Measurements from ENCODE around the gene SEMA3F. TPM values are rescaled to one million over a fixed set of nuclear protein-coding genes. Genes with fewer than 3 reads are reported as not detected.

Gene SEMA3F
- under 1 TPM in 1 of 2 experiments, not detected in 1; 0.15 TPM for total RNA-seq

GRCh38 chr3:50154840-50155490 is at the start of gene SEMA3F:
SEMA3F (plus strand) TSS chr3:50155324; CDS start chr3:50159623, 4,299 bp downstream.
- Mint-ChIP-seq H3K4me3 (peak within 1 kb of the TSS; percentile 67), H3K27ac (no peak within 1 kb of the TSS), H3K27me3 (peaks cover 42% of the 10 kb centered on the region), H3K9me3 (no peaks in the 10 kb centered on the region), H3K4me1 (peaks cover 10% of the 10 kb centered on the region), H3K36me3 (ENCODE audit: low read depth) (no peaks in the 10 kb centered on the region)
- peak; percentile 75 for DNase-seq
- POLR2A ChIA-PET: interaction anchor here (0.9 kb wide), 1 partner anchor 11 kb away, joined by 3 read pairs; no protein-coding TSS in a partner anchor
- CTCF ChIA-PET: no interaction called here

- CTCF ChIA-PET: interaction anchor here (0.7 to 2.0 kb wide), 5 partner anchors 8 to 1311 kb away, joined by 3 to 10 read pairs (median 3); partner anchors contain the start of gene RBM6
- H3K4me3 Mint-ChIP-seq: no peak overlapping the region
- H3K27ac Mint-ChIP-seq: no peak overlapping the region
- peaks cover 85% of the 10 kb centered on the region for H3K36me3 Mint-ChIP-seq (ENCODE audit: low read depth)
- POLR2A ChIA-PET: interaction anchor here (1.1 kb wide), 1 partner anchor 22 kb away, joined by 3 read pairs; no protein-coding TSS in a partner anchor
- H3K27me3 Mint-ChIP-seq: no peaks in the 10 kb centered on the region
- DNase-seq: no peak
- H3K4me1 Mint-ChIP-seq: peaks cover 3% of the 10 kb centered on the region
- H3K9me3 Mint-ChIP-seq: no peaks in the 10 kb centered on the region
These were observed 43.4 kb upstream of the SEMA3F start for GRCh38 chr3:50111757-50112156.

GRCh38 chr3:50112462-50112861 is 42.7 kb upstream of the SEMA3F start:
- peaks cover 84% of the 10 kb centered on the region for H3K36me3 Mint-ChIP-seq (ENCODE audit: low read depth)
- ChIA-PET CTCF (interaction anchor here (1.4 to 2.0 kb wide), 2 partner anchors 9 to 10 kb away, joined by 3 to 10 read pairs; no protein-coding TSS in a partner anchor), POLR2A (interaction anchor here (0.9 to 1.1 kb wide), 2 partner anchors 9 to 23 kb away, joined by 3 read pairs; no protein-coding TSS in a partner anchor)
- peaks cover 3% of the 10 kb centered on the region for H3K4me1 Mint-ChIP-seq
- H3K27ac Mint-ChIP-seq: no peak overlapping the region
- H3K4me3 Mint-ChIP-seq: no peak overlapping the region
- no peaks in the 10 kb centered on the region for H3K27me3 Mint-ChIP-seq
- DNase-seq: no peak
- H3K9me3 Mint-ChIP-seq: no peaks in the 10 kb centered on the region

GRCh38 chr3:50117120-50117519 is 38.0 kb upstream of the SEMA3F start:
- H3K4me1 Mint-ChIP-seq: no peaks in the 10 kb centered on the region
- H3K36me3 Mint-ChIP-seq (ENCODE audit: low read depth): peaks cover 68% of the 10 kb centered on the region
- DNase-seq: no peak
- POLR2A ChIA-PET: interaction anchor here (0.7 to 2.0 kb wide), 4 partner anchors 9 to 28 kb away, joined by 3 to 4 read pairs (median 4); partner anchors contain the start of gene RBM5
- no peaks in the 10 kb centered on the region for H3K27me3 Mint-ChIP-seq
- no peak overlapping the region for H3K27ac Mint-ChIP-seq
- H3K4me3 Mint-ChIP-seq: no peak overlapping the region
- CTCF ChIA-PET: no interaction called here
- no peaks in the 10 kb centered on the region for H3K9me3 Mint-ChIP-seq

GRCh38 chr3:50118237-50118636 is 36.9 kb upstream of the SEMA3F start:
- Mint-ChIP-seq H3K4me3 (no peak overlapping the region), H3K9me3 (no peaks in the 10 kb centered on the region), H3K36me3 (ENCODE audit: low read depth) (peaks cover 60% of the 10 kb centered on the region), H3K27ac (no peak overlapping the region), H3K4me1 (no peaks in the 10 kb centered on the region), H3K27me3 (no peaks in the 10 kb centered on the region)
- POLR2A ChIA-PET: interaction anchor here (0.6 to 1.1 kb wide), 4 partner anchors 15 to 152 kb away, joined by 3 to 6 read pairs (median 3); no protein-coding TSS in a partner anchor
- no peak for DNase-seq
- CTCF ChIA-PET: no interaction called here

GRCh38 chr3:50119786-50120185 is 35.3 kb upstream of the SEMA3F start:
- H3K27ac Mint-ChIP-seq: no peak overlapping the region
- H3K4me1 Mint-ChIP-seq: no peaks in the 10 kb centered on the region
- H3K9me3 Mint-ChIP-seq: no peaks in the 10 kb centered on the region
- DNase-seq: no peak
- no peak overlapping the region for H3K4me3 Mint-ChIP-seq
- no peaks in the 10 kb centered on the region for H3K27me3 Mint-ChIP-seq
- H3K36me3 Mint-ChIP-seq (ENCODE audit: low read depth): peaks cover 45% of the 10 kb centered on the region
- ChIA-PET CTCF (interaction anchor here (0.6 to 1.4 kb wide), 8 partner anchors 8 to 377 kb away, joined by 3 to 4 read pairs (median 3); no protein-coding TSS in a partner anchor), POLR2A (interaction anchor here (1.1 to 1.9 kb wide), 3 partner anchors 19 to 156 kb away, joined by 4 to 5 read pairs (median 4); no protein-coding TSS in a partner anchor)

GRCh38 chr3:50120364-50121071 is 34.6 kb upstream of the SEMA3F start:
- Mint-ChIP-seq H3K4me3 (no peak overlapping the region), H3K27ac (no peak overlapping the region), H3K27me3 (no peaks in the 10 kb centered on the region), H3K9me3 (no peaks in the 10 kb centered on the region), H3K4me1 (no peaks in the 10 kb centered on the region), H3K36me3 (ENCODE audit: low read depth) (peaks cover 39% of the 10 kb centered on the region)
- DNase-seq: no peak
- ChIA-PET CTCF (interaction anchor here (0.6 to 2.0 kb wide), 8 partner anchors 8 to 197 kb away, joined by 3 to 10 read pairs (median 4); no protein-coding TSS in a partner anchor), POLR2A (interaction anchor here (0.7 to 1.9 kb wide), 9 partner anchors 8 to 179 kb away, joined by 3 to 5 read pairs (median 3); partner anchors contain the start of genes HYAL3, NAA80 and RBM5)

- Mint-ChIP-seq H3K36me3 (ENCODE audit: low read depth) (peaks cover 31% of the 10 kb centered on the region), H3K4me1 (no peaks in the 10 kb centered on the region), H3K27ac (no peak overlapping the region), H3K9me3 (no peaks in the 10 kb centered on the region), H3K4me3 (no peak overlapping the region), H3K27me3 (no peaks in the 10 kb centered on the region)
- peak; percentile 71 for DNase-seq
- ChIA-PET CTCF (interaction anchor here (0.7 to 2.0 kb wide), 5 partner anchors 9 to 40 kb away, joined by 3 to 10 read pairs (median 6); no protein-coding TSS in a partner anchor), POLR2A (interaction anchor here (0.9 to 1.9 kb wide), 7 partner anchors 8 to 178 kb away, joined by 3 to 5 read pairs (median 3); partner anchors contain the start of genes HYAL3, NAA80 and RBM5)
These were observed 33.8 kb upstream of the SEMA3F start for GRCh38 chr3:50121072-50122032.

GRCh38 chr3:50122071-50122470 is 33.1 kb upstream of the SEMA3F start:
- H3K9me3 Mint-ChIP-seq: no peaks in the 10 kb centered on the region
- CTCF ChIA-PET: interaction anchor here (1.0 to 2.0 kb wide), 7 partner anchors 9 to 150 kb away, joined by 3 to 6 read pairs (median 3); no protein-coding TSS in a partner anchor
- no peaks in the 10 kb centered on the region for H3K4me1 Mint-ChIP-seq
- POLR2A ChIA-PET: interaction anchor here (1.5 kb wide), 1 partner anchor 12 kb away, joined by 3 read pairs; no protein-coding TSS in a partner anchor
- H3K27ac Mint-ChIP-seq: peak overlapping the region; percentile 10
- H3K36me3 Mint-ChIP-seq (ENCODE audit: low read depth): peaks cover 24% of the 10 kb centered on the region
- no peaks in the 10 kb centered on the region for H3K27me3 Mint-ChIP-seq
- no peak for DNase-seq
- H3K4me3 Mint-ChIP-seq: no peak overlapping the region

GRCh38 chr3:50122661-50123391 is 32.3 kb upstream of the SEMA3F start:
- ChIA-PET POLR2A (interaction anchor here (0.5 to 2.0 kb wide), 4 partner anchors 11 to 131 kb away, joined by 3 to 6 read pairs (median 3); no protein-coding TSS in a partner anchor), CTCF (interaction anchor here (1.0 to 1.5 kb wide), 6 partner anchors 9 to 149 kb away, joined by 3 to 4 read pairs (median 3); no protein-coding TSS in a partner anchor)
- no peaks in the 10 kb centered on the region for H3K9me3 Mint-ChIP-seq
- H3K27ac Mint-ChIP-seq: no peak overlapping the region
- no peak overlapping the region for H3K4me3 Mint-ChIP-seq
- H3K36me3 Mint-ChIP-seq (ENCODE audit: low read depth): peaks cover 20% of the 10 kb centered on the region
- no peaks in the 10 kb centered on the region for H3K27me3 Mint-ChIP-seq
- no peak for DNase-seq
- H3K4me1 Mint-ChIP-seq: no peaks in the 10 kb centered on the region

GRCh38 chr3:50123394-50124051 is 31.6 kb upstream of the SEMA3F start:
- CTCF ChIA-PET: interaction anchor here (0.5 to 1.5 kb wide), 4 partner anchors 11 to 102 kb away, joined by 3 to 4 read pairs (median 4); no protein-coding TSS in a partner anchor
- DNase-seq: no peak
- Mint-ChIP-seq H3K4me3 (no peak overlapping the region), H3K4me1 (no peaks in the 10 kb centered on the region), H3K27ac (no peak overlapping the region), H3K9me3 (no peaks in the 10 kb centered on the region), H3K36me3 (ENCODE audit: low read depth) (peaks cover 13% of the 10 kb centered on the region), H3K27me3 (no peaks in the 10 kb centered on the region)
- POLR2A ChIA-PET: interaction anchor here (0.5 to 2.0 kb wide), 3 partner anchors 18 to 132 kb away, joined by 3 to 6 read pairs (median 3); no protein-coding TSS in a partner anchor

Measured in activated CD4-positive, alpha-beta memory T cell treated with anti-CD3 and anti-CD28 coated beads, Interleukin-2, amount 10 ng/mL, durations not matched to agents 7 days and 5 days (primary cell).